ENCODE data around the gene PIK3R4. TPM values are rescaled to one million over a fixed set of nuclear protein-coding genes. Genes with fewer than 3 reads are reported as not detected.

The PIK3R4 gene
- total and polyA plus RNA-seq, 7 donors, result 11.0 to 20.3 (median 14.1) TPM

GRCh38 chr3:130640027-130640426, 106.6 kb downstream of the PIK3R4 start:
- Histone ChIP-seq H3K27me3 (ENCODE audit: insufficient read depth in 3 of 3, low read length in 2 of 3) (no peaks in the 10 kb centered on the region), H3K36me3 (ENCODE audit: insufficient read depth in 1 of 2, low read depth in 1 of 2) (no peaks in the 10 kb centered on the region), H3K4me3 (no peak overlapping the region), H3K4me1 (no peaks in the 10 kb centered on the region), H3K27ac (no peak overlapping the region), H3K9me3 (no peaks in the 10 kb centered on the region)
- 58 to 62% (median 59%) methylated on average over 2 of the region's 2 CpGs for WGBS, 3 donors
- DNase-seq (no peak), ATAC-seq (no peak)
- TF ChIP-seq, protein P1, sequence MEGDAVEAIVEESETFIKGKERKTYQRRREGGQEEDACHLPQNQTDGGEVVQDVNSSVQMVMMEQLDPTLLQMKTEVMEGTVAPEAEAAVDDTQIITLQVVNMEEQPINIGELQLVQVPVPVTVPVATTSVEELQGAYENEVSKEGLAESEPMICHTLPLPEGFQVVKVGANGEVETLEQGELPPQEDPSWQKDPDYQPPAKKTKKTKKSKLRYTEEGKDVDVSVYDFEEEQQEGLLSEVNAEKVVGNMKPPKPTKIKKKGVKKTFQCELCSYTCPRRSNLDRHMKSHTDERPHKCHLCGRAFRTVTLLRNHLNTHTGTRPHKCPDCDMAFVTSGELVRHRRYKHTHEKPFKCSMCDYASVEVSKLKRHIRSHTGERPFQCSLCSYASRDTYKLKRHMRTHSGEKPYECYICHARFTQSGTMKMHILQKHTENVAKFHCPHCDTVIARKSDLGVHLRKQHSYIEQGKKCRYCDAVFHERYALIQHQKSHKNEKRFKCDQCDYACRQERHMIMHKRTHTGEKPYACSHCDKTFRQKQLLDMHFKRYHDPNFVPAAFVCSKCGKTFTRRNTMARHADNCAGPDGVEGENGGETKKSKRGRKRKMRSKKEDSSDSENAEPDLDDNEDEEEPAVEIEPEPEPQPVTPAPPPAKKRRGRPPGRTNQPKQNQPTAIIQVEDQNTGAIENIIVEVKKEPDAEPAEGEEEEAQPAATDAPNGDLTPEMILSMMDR (IDR thresholded peaks at IDR 0.05), result no peak
- intact Hi-C loops (cut with DNase I), result no loop called here

DNA sequence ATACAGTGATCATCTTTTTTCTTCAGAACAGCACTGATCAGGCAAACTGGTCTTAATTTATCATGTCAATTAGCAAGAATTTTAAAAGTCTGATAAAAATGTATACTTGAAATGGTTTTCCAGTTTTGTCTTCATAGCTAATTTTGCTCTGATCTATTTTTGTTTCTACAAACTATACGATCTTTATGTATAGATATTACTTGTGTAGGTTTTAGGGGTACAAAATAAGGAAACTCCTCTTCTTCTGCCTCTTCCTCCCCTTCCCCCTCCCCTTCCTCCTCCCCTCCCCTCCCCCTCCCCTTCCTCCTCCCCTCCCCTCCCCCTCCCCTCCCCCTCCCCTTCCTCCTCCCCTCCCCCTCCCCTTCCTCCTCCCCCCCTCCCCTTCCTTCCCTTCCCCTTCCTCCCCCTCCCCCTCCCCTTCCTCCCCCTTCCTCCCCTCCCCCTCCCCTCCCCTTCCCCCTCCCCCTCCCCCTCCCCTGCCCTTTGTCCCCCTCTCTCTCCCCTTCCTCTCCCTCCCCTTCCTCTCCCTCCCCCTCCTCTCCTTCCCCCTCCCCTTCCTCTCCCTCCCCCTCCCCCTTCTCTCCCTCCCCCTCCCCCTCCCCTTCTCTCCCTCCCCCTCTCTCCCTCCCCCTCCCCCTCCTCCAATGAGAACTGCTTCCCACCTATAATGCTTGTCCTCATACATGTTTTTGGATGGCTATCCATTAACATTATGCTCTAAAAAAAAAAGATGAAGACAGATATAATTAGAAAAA, 110.0 kb downstream of the PIK3R4 start:
- 72 to 93% (median 80%) methylated on average over 1 of the region's 1 CpG for WGBS, 3 donors
- Histone ChIP-seq H3K4me3 (no peak overlapping the region), H3K36me3 (ENCODE audit: insufficient read depth in 1 of 2, low read depth in 1 of 2) (no peaks in the 10 kb centered on the region), H3K27ac (no peak overlapping the region), H3K27me3 (ENCODE audit: insufficient read depth in 3 of 3, low read length in 2 of 3) (no peaks in the 10 kb centered on the region), H3K9me3 (no peaks in the 10 kb centered on the region), H3K4me1 (no peaks in the 10 kb centered on the region)
- no peak for ATAC-seq
- TF ChIP-seq, protein P1 (IDR thresholded peaks at IDR 0.05), result no peak
- DNase-seq, result no peak
- intact Hi-C loops (cut with DNase I), result no loop called here

GRCh38 chr3:130635978-130636377, 110.7 kb downstream of the PIK3R4 start:
- H3K27me3 ChIP-seq (ENCODE audit: insufficient read depth in 3 of 3, low read length in 2 of 3), result no peaks in the 10 kb centered on the region
- DNase-seq (no peak), ATAC-seq (no peak)
- H3K27ac ChIP-seq, result no peak overlapping the region
- H3K9me3 ChIP-seq, result no peaks in the 10 kb centered on the region
- H3K4me1 ChIP-seq, result no peaks in the 10 kb centered on the region
- TF ChIP-seq, protein P1 (IDR thresholded peaks at IDR 0.05), result no peak
- intact Hi-C loops (cut with DNase I), result no loop called here
- no peak overlapping the region for H3K4me3 ChIP-seq
- H3K36me3 ChIP-seq (ENCODE audit: insufficient read depth in 1 of 2, low read depth in 1 of 2), result no peaks in the 10 kb centered on the region

- no peaks in the 10 kb centered on the region for H3K27me3 ChIP-seq (ENCODE audit: insufficient read depth in 3 of 3, low read length in 2 of 3)
- H3K27ac ChIP-seq, result no peak overlapping the region
- DNase-seq (no peak), ATAC-seq (no peak)
- no peaks in the 10 kb centered on the region for H3K36me3 ChIP-seq (ENCODE audit: insufficient read depth in 1 of 2, low read depth in 1 of 2)
- no peaks in the 10 kb centered on the region for H3K9me3 ChIP-seq
- intact Hi-C loops (cut with DNase I), result no loop called here
- no peaks in the 10 kb centered on the region for H3K4me1 ChIP-seq
- H3K4me3 ChIP-seq, result no peak overlapping the region
- 89% methylated on average over 2 of the region's 2 CpGs for WGBS, 3 donors
- TF ChIP-seq, protein P1 (IDR thresholded peaks at IDR 0.05), result no peak
Measured at GRCh38 chr3:130635285-130635684, 111.3 kb downstream of the PIK3R4 start.

Other genes with a start within 250 kb of the PIK3R4 start
- under 1 TPM; 0.13 to 0.86 (median 0.30) TPM for gene COL6A6, start 229.7 kb downstream of the PIK3R4 start, total RNA-seq
- under 1 TPM; 0.09 to 0.39 (median 0.13) TPM for gene COL6A6, start 229.7 kb downstream of the PIK3R4 start, polyA plus RNA-seq
- 10 to 100 TPM; 28.7 to 36.2 (median 31.5) TPM for gene ATP2C1, start 147.3 kb upstream of the PIK3R4 start, total RNA-seq
- 10 to 100 TPM; 20.5 to 46.2 (median 27.8) TPM for gene ATP2C1, start 147.3 kb upstream of the PIK3R4 start, polyA plus RNA-seq

Data from psoas muscle (tissue), 8 donors.